Liver (tissue), 9 donors: ENCODE measurements around the gene CDH23. TPM values are rescaled to one million over a fixed set of nuclear protein-coding genes. Genes with fewer than 3 reads are reported as not detected.

Experiments used
- DNase-seq: peaks from one replicate; pipeline ENCODE4 v3.0.0-alpha.2; 2017; ENCODE audit warnings: low spot score
- H3K27ac ChIP-seq, 2 donors: one replicate each; pipeline ENCODE4 v1.7.0; 2013; ENCODE audit warnings: inconsistent platforms in 2 of 2, low read length in 2 of 2, control low read depth in 1 of 2, low read depth in 1 of 2, mild to moderate bottlenecking in 1 of 2
- H3K27me3 ChIP-seq, 4 donors: one replicate each; pipeline versions ENCODE4 v1.6.1 to v1.7.0; 2013; ENCODE audit warnings: low read length in 3 of 4, inconsistent platforms in 1 of 4, mild to moderate bottlenecking in 1 of 4, moderate library complexity in 1 of 4; ENCODE audit not compliant: control insufficient read depth in 4 of 4, insufficient read depth in 4 of 4
- H3K36me3 ChIP-seq, 4 donors: one replicate each; pipeline versions ENCODE4 v1.6.1 to v1.7.0; 2013; ENCODE audit warnings: low read length in 3 of 4, mild to moderate bottlenecking in 3 of 4, low read depth in 1 of 4, moderate library complexity in 1 of 4; ENCODE audit not compliant: control insufficient read depth in 4 of 4, insufficient read depth in 3 of 4
- H3K4me1 ChIP-seq, 4 donors: one replicate each; pipeline versions ENCODE4 v1.6.1 to v1.7.0; 2013; ENCODE audit warnings: low read length in 3 of 4, mild to moderate bottlenecking in 3 of 4, moderate library complexity in 1 of 4; ENCODE audit not compliant: control insufficient read depth in 4 of 4, insufficient read depth in 4 of 4
- H3K4me3 ChIP-seq, 3 donors: one replicate each; pipeline versions ENCODE4 v1.6.1 to v1.7.0; 2013; ENCODE audit warnings: low read length in 3 of 3, control low read depth in 1 of 3, low read depth in 1 of 3, mild to moderate bottlenecking in 1 of 3
- H3K9ac ChIP-seq, 2 donors: one replicate each; pipeline ENCODE4 v1.7.0; 2013; ENCODE audit warnings: low read length in 2 of 2, mild to moderate bottlenecking in 2 of 2, moderate library complexity in 2 of 2, control low read depth in 1 of 2, low read depth in 1 of 2
- H3K9me3 ChIP-seq, 4 donors: one replicate each; pipeline versions ENCODE4 v1.6.1 to v1.7.0; 2013; ENCODE audit warnings: low read length in 3 of 4; ENCODE audit not compliant: control insufficient read depth in 4 of 4
- ATF3 ChIP-seq: IDR thresholded peaks from 2 replicates; pipeline ENCODE4 v1.6.1; 2016; ENCODE audit warnings: antibody characterized with exemption
- CTCF ChIP-seq: fragments of 150-350 bp; IDR thresholded peaks from 2 replicates; pipeline ENCODE4 v1.5.1; 2017; ENCODE audit warnings: improper control_type of control experiment, low read depth, low read length; ENCODE audit not compliant: missing input control
- EGR1 ChIP-seq, 2 donors: IDR thresholded peaks; 2 replicates each; pipeline ENCODE4 v1.6.1; 2016 to 2018; ENCODE audit warnings: antibody characterized with exemption in 2 of 2, low read depth in 2 of 2
- FOXA1 ChIP-seq: IDR thresholded peaks from 2 replicates; pipeline ENCODE4 v1.6.1; 2016; ENCODE audit warnings: antibody characterized with exemption
- FOXA2 ChIP-seq: IDR thresholded peaks from 2 replicates; pipeline ENCODE4 v1.6.1; 2016; ENCODE audit warnings: antibody characterized with exemption
- GABPA ChIP-seq, 2 donors: IDR thresholded peaks in 1 of 2; conservative IDR thresholded peaks in 1 of 2; 2 replicates each; pipeline ENCODE4 v1.6.1; 2016; ENCODE audit warnings: antibody characterized with exemption in 2 of 2, mild to moderate bottlenecking in 1 of 2, moderate library complexity in 1 of 2
- HNF4A ChIP-seq, 2 donors: conservative IDR thresholded peaks; 2 replicates each; pipeline ENCODE4 v1.6.1; 2016; ENCODE audit warnings: antibody characterized with exemption in 2 of 2, mild to moderate bottlenecking in 2 of 2
- HNF4G ChIP-seq: IDR thresholded peaks from 2 replicates; pipeline ENCODE4 v1.6.1; 2016; ENCODE audit warnings: antibody characterized with exemption
- JUND ChIP-seq, 2 donors: IDR thresholded peaks; 2 replicates each; pipeline ENCODE4 v1.6.1; 2016; ENCODE audit warnings: antibody characterized with exemption in 2 of 2
- MAX ChIP-seq: IDR thresholded peaks from 2 replicates; pipeline ENCODE4 v1.6.1; 2016; ENCODE audit warnings: antibody characterized with exemption
- NR2F2 ChIP-seq: IDR thresholded peaks from 2 replicates; pipeline ENCODE4 v1.6.1; 2016; ENCODE audit warnings: antibody characterized with exemption
- RAD21 ChIP-seq, 2 donors: IDR thresholded peaks; 2 replicates each; pipeline ENCODE4 v1.6.1; 2016; ENCODE audit warnings: antibody characterized with exemption in 2 of 2, mild to moderate bottlenecking in 2 of 2
- REST ChIP-seq: IDR thresholded peaks from 2 replicates; pipeline ENCODE4 v1.6.1; 2016; ENCODE audit warnings: antibody characterized with exemption, mild to moderate bottlenecking
- RXRA ChIP-seq, 2 donors: IDR thresholded peaks; 2 replicates each; pipeline ENCODE4 v1.6.1; 2017 to 2018; ENCODE audit warnings: antibody characterized with exemption in 2 of 2, mild to moderate bottlenecking in 1 of 2
- SP1 ChIP-seq: IDR thresholded peaks from 2 replicates; pipeline ENCODE4 v1.6.1; 2018; ENCODE audit warnings: antibody characterized with exemption, mild to moderate bottlenecking
- TAF1 ChIP-seq: conservative IDR thresholded peaks from 2 replicates; pipeline ENCODE4 v1.6.1; 2016; ENCODE audit warnings: antibody characterized with exemption, mild to moderate bottlenecking
- YY1 ChIP-seq: IDR thresholded peaks from 2 replicates; pipeline ENCODE4 v1.6.1; 2016; ENCODE audit warnings: antibody characterized with exemption, mild to moderate bottlenecking
- ZBTB33 ChIP-seq: IDR thresholded peaks from 2 replicates; pipeline ENCODE4 v1.6.1; 2016; ENCODE audit warnings: antibody characterized with exemption
- WGBS: extraction: QIAGEN DNeasy Blood & Tissue Kit; methylation state at CpG from one replicate; pipeline ENCODE4 v1.1.7; 2013; 5-methylcytosine and 5-hydroxymethylcytosine counted together
- polyA plus RNA-seq, 2 donors: library from polyadenylated mRNA; stranded (reverse) in 1 of 2; unstranded in 1 of 2; fragments of 200-250 nt in 1 of 2; fragments of >200 nt in 1 of 2; fragmentation: Nextera tagmentation in 1 of 2; extraction: Ambion mirVana in 1 of 2; gene quantifications; one replicate each; pipeline versions ENCODE4 v1.2.1 to v1.2.3, GENCODE V29; 2013 to 2015
- total RNA-seq, 2 donors: library from RNA; depleted of rRNA; stranded (reverse); fragments of >200 nt; gene quantifications; one replicate each; pipeline ENCODE4 v1.2.3, GENCODE V29; 2014
- donor health status: healthy.
- donor health status: healthy.
- donor health status: healthy.
- donor health status: healthy.
- donor health status: healthy.

The CDH23 gene
- total and polyA plus RNA-seq, 4 donors, result 1.5 to 4.7 (median 3.4) TPM

- no peaks in the 10 kb centered on the region for H3K27me3 ChIP-seq
- H3K4me1 ChIP-seq, result peaks cover 0 to 5% (median 0%) of the 10 kb centered on the region in 4 donors
- H3K27ac ChIP-seq, result no peak overlapping the region
- TF ChIP-seq FOXA2, result no peak
- TF ChIP-seq HNF4A (conservative IDR thresholded peaks at IDR 0.05), result no peak
- TF ChIP-seq RXRA (IDR thresholded peaks at IDR 0.05), result no peak
- no peak for TF ChIP-seq REST
- no peak for TF ChIP-seq ATF3
- TF ChIP-seq GABPA (IDR thresholded peaks at IDR 0.05 in 1 of 2, conservative IDR thresholded peaks at IDR 0.05 in 1 of 2), result no peak
- no peak for TF ChIP-seq NR2F2
- TF ChIP-seq HNF4G, result no peak
- no peak for TF ChIP-seq SP1
- no peak for TF ChIP-seq FOXA1
- TF ChIP-seq YY1, result no peak
- no peak for TF ChIP-seq TAF1
- no peak for TF ChIP-seq EGR1 (IDR thresholded peaks at IDR 0.05; ENCODE audit: low read depth in 2 of 2)
- no peak for TF ChIP-seq MAX
- TF ChIP-seq RAD21 (IDR thresholded peaks at IDR 0.05), result no peak
- TF ChIP-seq JUND (IDR thresholded peaks at IDR 0.05), result no peak
- no peak for TF ChIP-seq CTCF
- no peak for TF ChIP-seq ZBTB33
- 91% methylated on average over 14 of the region's 14 CpGs for WGBS
- no peaks in the 10 kb centered on the region for H3K9me3 ChIP-seq
- H3K36me3 ChIP-seq, result no peaks in the 10 kb centered on the region
- DNase-seq, result no peak
- no peak overlapping the region for H3K9ac ChIP-seq
- H3K4me3 ChIP-seq, result no peak overlapping the region
Measured at GRCh38 chr10:71521504-71522441, 125.1 kb downstream of the CDH23 start.
